Pulmonary artery endothelial cell (primary cell): ENCODE results near the gene UTS2B. TPM values are rescaled to one million over a fixed set of nuclear protein-coding genes. Genes with fewer than 3 reads are reported as not detected.

Source experiments
- DNase-seq: peaks from one replicate; pipeline ENCODE4 v3.0.0-alpha.2; 2011; ENCODE audit warnings: low read depth, low spot score
- total RNA-seq: library from RNA; depleted of rRNA; stranded (reverse); fragments of >200 nt; gene quantifications from 2 replicates; pipeline ENCODE4 v1.2.3, GENCODE V29; 2014

UTS2B gene
- total RNA-seq, 1 donor from 2014 or later: 0.33 TPM

GRCh38 chr3:191353022-191353777 is 22.9 kb upstream of the UTS2B start:
- DNase-seq: no peak

GRCh38 chr3:191352014-191352413 is 21.7 kb upstream of the UTS2B start:
- no peak for DNase-seq

GRCh38 chr3:191350396-191351090 is 20.2 kb upstream of the UTS2B start:
- DNase-seq: peak; percentile 73

GRCh38 chr3:191348098-191348497 is 17.8 kb upstream of the UTS2B start:
- no peak for DNase-seq

GRCh38 chr3:191347228-191347627 is 16.9 kb upstream of the UTS2B start:
- DNase-seq: no peak

GRCh38 chr3:191345334-191345733 is 15.0 kb upstream of the UTS2B start:
- DNase-seq: no peak

- no peak for DNase-seq
Observed at GRCh38 chr3:191343913-191344312, 13.6 kb upstream of the UTS2B start.

GRCh38 chr3:191343115-191343514 is 12.8 kb upstream of the UTS2B start:
- DNase-seq: no peak

GRCh38 chr3:191342411-191342810 is 12.1 kb upstream of the UTS2B start:
- DNase-seq: no peak

- DNase-seq: no peak
Observed at GRCh38 chr3:191342006-191342405, 11.7 kb upstream of the UTS2B start.

- no peak for DNase-seq
Observed at GRCh38 chr3:191340966-191341365, 10.6 kb upstream of the UTS2B start.

GRCh38 chr3:191340351-191340750 is 10.0 kb upstream of the UTS2B start:
- no peak for DNase-seq

GRCh38 chr3:191339316-191339917 is 9.1 kb upstream of the UTS2B start:
- no peak for DNase-seq

GRCh38 chr3:191338177-191338488 is 7.8 kb upstream of the UTS2B start:
- no peak for DNase-seq

- DNase-seq: no peak
Observed at GRCh38 chr3:191336833-191337232, 6.5 kb upstream of the UTS2B start.

GRCh38 chr3:191334346-191334893 is 4.1 kb upstream of the UTS2B start:
- DNase-seq: no peak

GRCh38 chr3:191333298-191333880 is 3.1 kb upstream of the UTS2B start:
- DNase-seq: no peak

- no peak for DNase-seq
Observed at GRCh38 chr3:191331388-191331787, 1.1 kb upstream of the UTS2B start.

GRCh38 chr3:191330530-191331048 is 263 bp upstream of the UTS2B start:
- peak; percentile 45 for DNase-seq

GRCh38 chr3:191328962-191329653 is 1.2 kb downstream of the UTS2B start, which contains the start of gene CCDC50:
Gene CCDC50 (plus strand): TSS chr3:191329394. CDS start chr3:191329675, 281 bp downstream.
- peak; percentile 50 for DNase-seq

- DNase-seq: no peak
Observed at GRCh38 chr3:191328383-191328961, 1.9 kb downstream of the UTS2B start.
